GM12872 (cell line): Measurements from ENCODE around the gene DTNBP1.

ENCODE experiments used
- CTCF ChIP-seq: IDR thresholded peaks from 3 replicates; pipeline ENCODE4 v1.5.1; 2011; ENCODE audit warnings: low read depth, mild to moderate bottlenecking, low read length, moderate library complexity; ENCODE audit not compliant: insufficient read depth

The DTNBP1 gene

GRCh38 chr6:15561447-15562199, 101.2 kb downstream of the DTNBP1 start:
- TF ChIP-seq CTCF, result no peak

GRCh38 chr6:15560713-15561112, 102.1 kb downstream of the DTNBP1 start:
- no peak for TF ChIP-seq CTCF

- TF ChIP-seq CTCF, result no peak
Observed at GRCh38 chr6:15557174-15557573, 105.7 kb downstream of the DTNBP1 start.

GRCh38 chr6:15556711-15557110, 106.1 kb downstream of the DTNBP1 start:
- TF ChIP-seq CTCF, result no peak

GRCh38 chr6:15555101-15556038, 107.5 kb downstream of the DTNBP1 start:
- TF ChIP-seq CTCF, result no peak

- no peak for TF ChIP-seq CTCF
Observed at GRCh38 chr6:15554728-15555100, 108.1 kb downstream of the DTNBP1 start.

GRCh38 chr6:15553736-15554294, 109.0 kb downstream of the DTNBP1 start:
- TF ChIP-seq CTCF, result no peak
